ENCODE results near the gene ALDH1A1. TPM values are rescaled to one million over a fixed set of nuclear protein-coding genes. Genes with fewer than 3 reads are reported as not detected.

ALDH1A1 gene
- total RNA-seq, 2 donors from 2014 or later: 0.11 TPM; not detected in 1

DNA sequence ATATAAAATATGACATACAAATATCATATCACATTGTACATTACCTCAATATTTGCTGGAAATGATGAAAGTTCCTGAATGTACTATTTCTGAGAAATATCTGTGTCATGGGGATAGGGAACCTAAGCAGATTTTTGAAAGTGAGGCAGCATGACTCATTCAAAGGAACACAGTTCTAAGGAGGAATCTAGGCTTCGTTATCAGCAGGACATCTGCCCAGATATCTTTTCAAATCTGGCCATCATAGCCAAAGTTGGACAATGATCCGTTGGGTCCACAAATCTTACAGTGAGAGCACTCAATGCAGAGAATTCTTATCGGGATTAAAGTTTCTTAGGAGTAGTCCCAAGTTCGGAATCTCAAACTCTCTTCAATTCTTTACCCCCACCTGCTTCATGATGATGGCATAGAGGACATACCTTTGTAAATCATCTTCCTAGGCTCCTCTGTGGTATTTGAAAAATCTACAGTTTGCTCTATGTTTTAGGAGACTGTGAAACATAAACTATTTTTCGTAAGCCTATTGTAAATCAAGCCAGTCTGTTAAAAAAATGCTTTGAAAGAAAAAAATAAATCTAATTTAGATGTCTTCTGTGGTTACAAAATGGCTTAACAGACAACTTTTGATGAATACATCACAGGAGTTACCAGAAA is 29.4 kb upstream of the ALDH1A1 start:
- H3K27ac Mint-ChIP-seq: no peak overlapping the region
- no peaks in the 10 kb centered on the region for H3K9me3 Mint-ChIP-seq
- ATAC-seq: no peak
- H3K36me3 Mint-ChIP-seq: no peaks in the 10 kb centered on the region
- no peak for DNase-seq (ENCODE audit: low spot score in 2 of 2)

DNA sequence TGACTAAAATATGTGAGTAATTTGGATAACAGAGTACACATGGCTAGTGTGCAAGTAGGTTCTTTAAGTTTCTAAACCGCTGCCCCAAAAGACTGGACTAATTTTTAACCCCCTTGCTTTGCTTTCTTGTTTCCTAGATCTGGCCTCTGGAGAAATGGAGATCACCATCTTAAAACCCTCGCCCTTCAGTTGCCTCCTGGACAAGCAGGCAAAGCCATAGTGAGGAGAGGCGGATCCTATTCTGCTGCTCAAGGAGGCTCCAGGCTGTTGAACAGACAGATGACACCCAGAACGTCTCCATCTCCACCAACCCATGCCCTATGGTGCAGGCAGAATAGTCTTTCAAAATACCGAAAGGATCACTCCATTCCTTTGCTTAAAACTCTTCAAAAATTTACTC is 28.6 kb upstream of the ALDH1A1 start:
- H3K36me3 Mint-ChIP-seq: no peaks in the 10 kb centered on the region
- no peak for DNase-seq (ENCODE audit: low spot score in 2 of 2)
- no peaks in the 10 kb centered on the region for H3K9me3 Mint-ChIP-seq
- no peak overlapping the region for H3K27ac Mint-ChIP-seq
- ATAC-seq: no peak

DNA sequence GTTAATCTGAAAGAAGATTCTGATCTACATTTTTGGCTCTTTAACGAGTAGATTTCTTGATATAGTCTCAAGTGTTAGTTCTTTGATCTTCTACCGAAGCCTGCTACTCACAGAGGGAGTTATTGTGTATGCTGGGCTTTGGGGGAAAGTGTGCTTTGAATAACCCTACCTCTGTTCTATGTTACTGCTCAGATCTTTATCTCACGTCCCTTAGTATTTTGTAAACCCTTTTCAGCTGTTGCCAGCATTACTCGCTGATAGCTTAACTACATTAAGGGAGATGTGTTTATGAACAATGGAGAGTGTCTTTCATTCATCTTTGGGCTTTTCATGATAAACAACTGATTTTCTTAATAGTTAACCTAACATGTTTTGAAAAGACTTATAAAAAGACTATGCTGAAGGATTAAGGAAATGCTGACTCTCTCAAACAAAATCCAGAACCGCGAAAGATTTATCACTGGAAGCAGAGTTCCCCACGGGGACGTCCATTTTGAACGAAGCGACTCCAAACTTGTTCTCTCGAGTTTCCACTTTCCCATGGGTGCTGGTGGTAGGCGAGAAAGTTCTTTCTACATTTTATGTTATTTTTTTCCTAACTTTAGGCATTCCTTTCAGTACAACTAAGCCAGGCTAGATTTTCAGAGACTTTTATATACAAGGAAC is 27.9 kb upstream of the ALDH1A1 start:
- ATAC-seq (no peak), DNase-seq (ENCODE audit: low spot score in 2 of 2) (no peak)
- Mint-ChIP-seq H3K36me3 (no peaks in the 10 kb centered on the region), H3K27ac (no peak overlapping the region), H3K9me3 (no peaks in the 10 kb centered on the region)

DNA sequence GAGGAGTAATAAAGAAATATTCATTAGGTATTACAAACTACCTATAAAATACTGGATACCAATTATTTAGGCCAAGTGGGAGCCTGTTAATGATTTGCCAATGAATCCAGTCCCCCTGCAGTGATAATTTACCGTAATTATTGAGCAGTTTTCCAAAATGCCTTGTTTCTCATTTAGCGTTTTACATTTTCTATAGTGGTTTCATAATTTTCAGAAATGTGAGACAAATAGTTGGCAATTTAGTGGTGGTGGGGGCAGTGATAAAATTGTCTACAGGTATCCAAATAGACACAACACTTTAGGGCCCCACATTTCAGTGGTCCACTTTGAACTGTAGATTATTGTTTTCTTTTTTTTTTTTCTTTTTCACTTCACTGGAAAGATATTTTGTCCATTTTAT is 27.3 kb upstream of the ALDH1A1 start:
- H3K36me3 Mint-ChIP-seq: no peaks in the 10 kb centered on the region
- no peak overlapping the region for H3K27ac Mint-ChIP-seq
- ATAC-seq (no peak), DNase-seq (ENCODE audit: low spot score in 2 of 2) (no peak)
- no peaks in the 10 kb centered on the region for H3K9me3 Mint-ChIP-seq

DNA sequence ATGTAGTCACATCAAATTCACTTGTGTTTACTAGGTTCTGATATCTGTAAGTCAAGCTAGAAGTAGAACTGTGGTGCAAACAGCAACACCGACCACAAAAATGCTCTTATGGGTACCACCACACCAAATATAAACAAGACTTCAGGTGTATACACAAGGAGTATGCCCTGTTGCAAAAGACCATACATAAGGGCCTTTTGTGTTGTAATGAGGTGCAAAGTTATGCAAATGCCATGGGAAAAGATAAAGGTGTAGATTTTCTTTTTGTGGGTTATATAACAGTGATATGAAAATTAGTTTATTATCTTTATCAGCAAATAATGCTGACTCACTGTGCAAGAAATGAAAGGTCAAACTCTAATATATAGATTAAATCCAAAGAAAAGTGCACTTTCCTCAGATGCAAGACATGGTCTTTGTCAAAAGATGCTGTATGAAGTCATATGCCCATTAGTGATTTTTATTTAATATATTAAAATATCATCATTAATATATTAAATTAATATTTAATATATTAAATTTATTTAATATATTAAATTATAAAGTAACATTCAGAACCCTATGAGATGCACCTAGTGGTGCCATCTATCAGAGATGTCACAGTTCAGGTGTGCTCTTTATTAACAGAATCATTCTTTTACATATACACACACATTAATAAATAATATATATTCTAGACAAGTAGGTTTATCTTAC is 26.7 kb upstream of the ALDH1A1 start:
- Mint-ChIP-seq H3K9me3 (no peaks in the 10 kb centered on the region), H3K27ac (no peak overlapping the region), H3K36me3 (no peaks in the 10 kb centered on the region)
- ATAC-seq (no peak), DNase-seq (ENCODE audit: low spot score in 2 of 2) (no peak)

DNA sequence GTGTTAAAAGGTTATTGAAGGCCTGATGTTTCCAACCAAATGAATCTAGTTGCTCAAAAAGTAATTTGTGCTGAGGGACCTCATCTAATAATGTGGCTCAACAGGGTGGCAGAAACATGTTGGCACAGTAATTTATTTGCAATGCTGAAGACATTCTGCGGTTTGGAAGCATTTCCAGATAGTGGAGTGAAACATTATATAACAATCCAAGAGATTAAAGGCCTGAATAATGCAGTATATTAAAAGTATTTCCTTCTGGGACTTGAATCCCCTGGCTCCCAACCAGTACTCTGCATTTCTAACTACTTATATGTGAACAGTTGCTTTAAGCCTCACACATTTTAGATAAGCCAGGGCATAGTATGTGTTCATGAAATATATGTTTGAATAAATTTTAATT is 25.9 kb upstream of the ALDH1A1 start:
- DNase-seq (ENCODE audit: low spot score in 2 of 2): no peak
- Mint-ChIP-seq H3K36me3 (no peaks in the 10 kb centered on the region), H3K9me3 (no peaks in the 10 kb centered on the region), H3K27ac (no peak overlapping the region)
- ATAC-seq: no peak

DNA sequence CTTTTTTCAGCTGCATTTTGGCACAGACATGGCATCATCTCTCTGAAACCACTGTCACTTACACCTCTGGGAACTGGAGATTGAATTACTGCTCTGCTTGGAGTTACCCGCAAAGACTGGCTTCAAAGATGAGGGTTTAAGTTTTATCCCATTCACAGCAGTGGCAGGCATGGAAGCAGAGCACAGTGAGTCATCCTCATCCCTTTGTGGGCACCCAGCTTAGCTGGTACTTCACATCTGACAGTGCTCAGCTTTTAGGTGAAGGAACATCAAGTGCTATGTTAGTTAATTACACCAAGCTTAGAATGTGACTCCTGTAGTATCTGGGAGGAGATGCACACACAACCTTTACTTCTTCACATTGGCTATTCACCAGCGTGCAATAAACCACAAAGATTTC is 24.8 kb upstream of the ALDH1A1 start:
- DNase-seq (ENCODE audit: low spot score in 2 of 2): no peak
- Mint-ChIP-seq H3K36me3 (no peaks in the 10 kb centered on the region), H3K9me3 (no peaks in the 10 kb centered on the region), H3K27ac (no peak overlapping the region)
- no peak for ATAC-seq

DNA sequence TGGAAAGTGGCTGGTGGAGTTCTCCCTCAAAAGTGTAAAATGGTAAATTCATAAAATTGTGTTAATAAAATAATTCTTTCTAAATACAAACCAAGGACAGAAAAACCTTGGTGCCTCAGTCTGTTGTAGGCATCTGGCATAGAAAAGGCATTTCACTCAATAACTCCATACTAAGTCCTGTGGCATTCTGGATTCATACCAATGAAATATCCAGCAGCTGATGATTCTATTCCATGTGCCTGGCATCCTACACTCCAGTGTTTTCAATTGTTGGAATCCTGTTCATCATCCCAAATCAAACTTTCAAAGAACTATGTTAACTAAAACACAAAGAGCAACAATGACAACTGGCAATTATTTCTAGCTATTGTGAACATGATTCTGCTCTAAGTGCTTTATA is 21.6 kb upstream of the ALDH1A1 start:
- DNase-seq (ENCODE audit: low spot score in 2 of 2) (no peak), ATAC-seq (no peak)
- Mint-ChIP-seq H3K27ac (no peak overlapping the region), H3K9me3 (no peaks in the 10 kb centered on the region), H3K36me3 (no peaks in the 10 kb centered on the region)

DNA sequence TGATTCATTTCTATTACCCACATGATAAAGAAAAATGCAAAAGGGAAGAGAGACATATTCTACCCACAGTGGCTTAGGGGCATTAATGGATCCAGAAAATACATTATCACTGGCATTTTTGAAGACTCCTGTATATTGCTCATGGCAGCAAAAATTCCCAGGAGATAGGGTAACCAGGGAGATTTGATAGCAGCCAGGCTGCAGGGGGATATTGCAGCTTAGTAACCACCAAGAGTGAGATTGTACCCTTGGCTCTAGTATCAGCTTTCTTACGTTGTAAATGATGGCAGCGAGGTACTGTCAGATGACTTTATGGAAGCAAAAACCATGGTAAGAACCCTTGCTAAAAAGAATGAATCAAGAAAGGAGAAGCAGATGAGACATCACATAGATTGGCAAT is 19.8 kb upstream of the ALDH1A1 start:
- Mint-ChIP-seq H3K36me3 (no peaks in the 10 kb centered on the region), H3K27ac (no peak overlapping the region), H3K9me3 (no peaks in the 10 kb centered on the region)
- DNase-seq (ENCODE audit: low spot score in 2 of 2): no peak
- ATAC-seq: no peak

DNA sequence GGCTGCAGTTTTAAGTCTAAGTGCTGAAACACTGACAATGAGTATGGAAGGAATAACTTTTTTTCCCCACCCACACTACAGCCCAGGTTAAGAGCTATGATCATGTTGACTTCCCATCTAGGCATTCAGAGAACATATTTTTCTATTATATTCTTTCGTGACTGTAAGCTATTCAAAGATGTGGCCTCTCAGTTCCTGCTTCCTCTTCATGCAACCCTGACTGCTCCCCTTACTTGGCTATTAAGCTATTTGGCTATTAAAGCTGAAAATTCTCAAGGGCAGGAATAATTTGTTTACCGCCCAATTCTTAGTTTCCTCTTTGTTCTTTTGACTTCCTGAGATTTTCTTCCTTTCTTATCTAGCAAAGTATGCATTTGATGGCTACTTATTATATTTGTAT is 18.6 kb upstream of the ALDH1A1 start:
- Mint-ChIP-seq H3K27ac (no peak overlapping the region), H3K36me3 (no peaks in the 10 kb centered on the region), H3K9me3 (no peaks in the 10 kb centered on the region)
- DNase-seq (ENCODE audit: low spot score in 2 of 2) (no peak), ATAC-seq (no peak)

DNA sequence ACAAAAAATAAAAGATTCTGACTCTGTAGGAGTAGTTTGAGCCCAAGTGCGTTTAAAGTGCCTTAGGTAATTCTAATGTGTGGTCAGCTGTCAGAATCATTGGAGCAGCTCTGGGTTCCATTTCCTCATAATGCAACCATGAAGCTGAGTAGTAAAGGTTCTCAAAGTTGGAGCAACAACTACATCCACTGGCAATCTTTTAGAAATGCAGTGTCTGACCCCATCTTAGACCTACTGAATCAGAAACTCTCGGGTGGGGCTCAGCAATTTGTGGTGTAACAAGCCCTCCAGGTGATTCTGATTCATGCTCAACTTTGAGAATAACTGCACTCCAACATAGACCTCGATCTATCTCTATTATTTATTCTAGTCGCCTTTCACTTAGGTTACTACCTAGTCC is 7.6 kb upstream of the ALDH1A1 start:
- peaks cover 8% of the 10 kb centered on the region in 2 donors for H3K9me3 Mint-ChIP-seq

DNA sequence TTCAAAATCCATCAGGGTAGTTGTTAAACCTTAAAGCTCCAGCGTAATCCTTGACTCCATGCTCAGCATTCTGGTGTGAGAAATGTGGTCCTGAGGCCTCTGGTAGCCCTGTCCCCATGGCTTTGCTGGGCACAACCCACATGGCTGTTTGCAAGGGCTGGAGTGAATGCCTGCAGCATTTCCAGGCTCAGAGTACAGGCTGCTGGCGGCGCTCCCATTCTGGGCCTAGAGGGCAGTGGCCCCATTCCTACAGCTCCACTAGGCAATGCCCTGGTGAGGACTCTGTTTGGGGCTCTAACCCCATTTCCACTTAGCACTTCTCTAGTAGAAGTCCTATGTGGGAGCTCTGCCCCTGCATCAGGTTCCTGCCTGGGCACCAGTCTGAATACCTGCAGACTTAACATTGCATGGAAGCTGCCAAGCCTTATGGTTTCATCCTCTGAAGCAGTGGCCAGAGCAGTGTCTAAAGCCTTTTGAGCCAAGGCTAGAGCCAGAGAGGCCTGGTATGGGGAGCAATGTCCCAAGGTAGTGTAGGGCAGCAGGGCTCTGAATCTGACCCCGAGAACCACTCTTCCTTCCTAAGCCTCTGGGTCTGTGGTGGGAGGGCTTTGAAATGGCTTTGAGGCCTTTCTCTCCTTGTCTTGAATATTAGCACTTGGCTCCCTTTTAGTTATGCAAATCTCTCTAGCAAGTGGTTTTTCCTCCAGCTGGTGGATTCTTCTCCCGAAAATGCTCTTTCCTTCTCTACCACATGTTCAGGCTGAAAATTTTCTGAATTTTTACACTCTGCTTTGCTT is 5.8 kb upstream of the ALDH1A1 start:
- DNase-seq (ENCODE audit: low spot score in 2 of 2) (no peak), ATAC-seq (no peak)
- Mint-ChIP-seq H3K9me3 (peaks cover 8% of the 10 kb centered on the region in 2 donors), H3K27ac (no peak overlapping the region), H3K36me3 (peaks cover 0 to 9% of the 10 kb centered on the region in 2 donors)

More for the DNA sequence above, 7.6 kb upstream of the ALDH1A1 start:
- DNase-seq (ENCODE audit: low spot score in 2 of 2) (no peak), ATAC-seq (no peak)
- Mint-ChIP-seq H3K36me3 (peaks cover 0 to 9% of the 10 kb centered on the region in 2 donors), H3K27ac (no peak overlapping the region)

DNA sequence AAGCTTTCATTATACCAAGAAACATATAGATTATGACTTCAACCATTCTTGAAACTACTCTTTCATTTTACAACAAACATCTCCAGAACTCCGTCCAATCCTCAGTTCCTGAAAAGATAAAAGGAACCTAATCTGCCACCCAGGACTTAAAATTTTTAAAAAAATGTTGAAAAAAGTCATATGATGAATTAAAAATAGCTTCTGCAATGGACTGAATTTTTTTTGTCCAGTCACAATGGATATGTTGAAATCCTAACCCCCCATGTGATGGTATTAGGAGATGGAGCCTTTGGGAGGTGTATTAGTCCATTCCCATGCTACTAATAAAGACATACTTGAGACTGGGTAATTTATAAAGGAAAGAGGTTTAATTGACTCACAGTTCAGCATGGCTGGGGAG is 2.7 kb upstream of the ALDH1A1 start:
- Mint-ChIP-seq H3K27ac (no peak overlapping the region), H3K9me3 (peaks cover 8% of the 10 kb centered on the region in 2 donors), H3K36me3 (peaks cover 0 to 9% of the 10 kb centered on the region in 2 donors)
- DNase-seq (ENCODE audit: low spot score in 2 of 2) (no peak), ATAC-seq (no peak)

DNA sequence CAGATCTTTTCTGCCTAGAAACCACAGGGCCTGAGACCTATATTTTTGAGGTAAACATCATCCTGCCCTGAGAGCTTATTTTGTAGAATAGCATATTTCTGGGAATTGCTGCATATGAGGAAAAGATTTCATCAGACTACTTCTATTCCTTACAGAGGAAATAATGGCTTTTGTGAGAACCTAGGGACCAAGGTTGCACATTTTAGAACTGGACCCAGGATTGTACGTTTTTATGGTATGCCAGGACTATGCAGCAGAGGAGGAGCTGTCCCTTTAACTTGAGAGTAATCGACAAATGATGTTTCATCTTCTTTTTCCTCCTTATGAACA is 2.2 kb upstream of the ALDH1A1 start:
- ATAC-seq (no peak), DNase-seq (ENCODE audit: low spot score in 2 of 2) (no peak)
- Mint-ChIP-seq H3K9me3 (peaks cover 8% of the 10 kb centered on the region in 2 donors), H3K36me3 (peaks cover 0 to 9% of the 10 kb centered on the region in 2 donors), H3K27ac (no peak overlapping the region)

DNA sequence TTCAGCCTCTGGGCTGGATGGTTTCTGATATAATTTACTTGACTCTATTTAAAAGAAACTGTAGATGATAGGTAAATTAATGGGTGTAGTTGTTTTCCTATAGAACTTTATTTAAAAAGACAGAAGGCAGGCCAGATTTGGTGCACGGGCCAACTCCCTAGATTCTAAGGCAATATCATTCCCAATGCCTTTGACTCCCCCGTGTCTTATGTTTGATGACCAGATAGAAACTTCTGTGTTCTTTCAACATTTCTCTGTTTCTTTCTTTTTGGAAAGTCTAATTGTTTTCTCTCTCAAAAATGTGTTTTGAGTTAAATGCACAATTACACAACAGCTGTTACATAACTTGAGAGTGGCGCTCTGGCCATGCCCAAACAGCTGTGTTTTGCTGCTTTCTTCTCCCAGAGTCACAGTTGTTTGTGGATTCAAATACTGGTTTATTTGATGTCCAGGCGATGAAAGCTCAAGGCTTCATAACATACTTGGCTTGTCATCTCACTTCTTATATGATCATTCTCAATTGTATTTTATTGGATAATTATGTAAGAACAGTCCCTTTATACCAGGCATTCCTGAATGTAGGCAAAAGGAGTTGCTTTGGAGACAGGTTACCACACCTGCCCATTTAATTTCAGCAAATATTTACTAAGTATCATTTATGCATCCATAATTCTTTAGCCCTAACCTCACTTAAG is 1.7 kb upstream of the ALDH1A1 start:
- no peak for ATAC-seq
- H3K36me3 Mint-ChIP-seq: peaks cover 0 to 7% of the 10 kb centered on the region in 2 donors

DNA sequence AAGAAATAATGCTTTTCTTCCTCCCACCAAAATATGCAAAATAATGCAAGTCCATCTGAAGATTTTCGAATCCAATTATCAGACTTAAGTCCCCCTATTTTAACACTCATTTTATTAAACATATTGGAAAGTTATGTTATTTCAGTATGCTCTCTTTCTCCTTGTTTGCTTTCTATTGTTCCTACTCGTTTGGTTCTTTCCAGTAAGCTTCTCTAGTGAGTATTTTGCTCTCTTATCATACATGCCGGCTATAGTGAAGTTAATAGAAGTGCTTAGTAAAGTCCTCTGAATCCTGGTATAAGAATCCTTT is 517 bp downstream of the ALDH1A1 start:
- DNase-seq (ENCODE audit: low spot score in 2 of 2): no peak
- Mint-ChIP-seq H3K9me3 (no peaks in the 10 kb centered on the region), H3K36me3 (no peaks in the 10 kb centered on the region), H3K27ac (no peak overlapping the region)
- ATAC-seq: no peak

More for the DNA sequence above, 1.7 kb upstream of the ALDH1A1 start:
- no peak for DNase-seq (ENCODE audit: low spot score in 2 of 2)
- H3K9me3 Mint-ChIP-seq: peaks cover 6 to 7% of the 10 kb centered on the region in 2 donors
- no peak overlapping the region for H3K27ac Mint-ChIP-seq
